Omental fat pad (tissue), 4 donors: ENCODE measurements around the gene TEX53. TPM values are rescaled to one million over a fixed set of nuclear protein-coding genes. Genes with fewer than 3 reads are reported as not detected.

Experiments used
- ATAC-seq: fragments of 150-250 bp; one replicate; pipeline ENCODE4 v1.9.1; 2016; ENCODE audit warnings: mild to moderate bottlenecking, moderate library complexity; ENCODE audit not compliant: low FRiP score
- DNase-seq: peaks from one replicate; pipeline ENCODE4 v3.0.0-alpha.2; 2019; ENCODE audit warnings: low spot score
- total RNA-seq, 4 donors: library from RNA; depleted of rRNA; stranded (reverse); fragments of >200 nt; gene quantifications; one replicate each; pipeline ENCODE4 v1.1.0, GENCODE V29; 2016
- TF ChIP-seq, protein P1 (sequence below), 3 donors: fragments of 450-650 bp; IDR thresholded peaks; one replicate each; pipeline ENCODE4 v1.5.1; 2016 to 2017; ENCODE audit warnings: antibody characterized with exemption in 3 of 3, mild to moderate bottlenecking in 3 of 3, moderate library complexity in 2 of 3

TEX53 gene
- total RNA-seq, 4 donors from 2014 or later: not detected

DNA sequence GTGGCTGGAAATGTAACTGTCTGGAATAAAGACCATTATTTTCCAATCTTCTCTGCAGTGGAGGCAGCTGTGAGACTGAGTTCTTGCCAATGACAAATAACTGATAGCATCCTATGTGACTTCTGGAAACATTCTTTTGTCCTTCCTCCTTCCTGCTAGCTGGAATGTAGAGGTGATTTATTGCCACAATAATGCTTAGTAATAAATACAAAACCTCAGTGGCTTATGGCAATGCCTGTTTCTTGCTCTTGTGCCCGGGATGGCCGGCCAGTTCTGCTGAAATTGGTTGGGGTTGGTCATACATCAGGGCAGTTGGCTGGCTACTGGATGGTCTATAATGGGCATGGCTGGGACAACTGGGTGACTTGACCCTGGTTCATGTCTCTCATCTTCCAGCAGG, 36.5 kb upstream of the TEX53 start:
- TF ChIP-seq, protein P1, sequence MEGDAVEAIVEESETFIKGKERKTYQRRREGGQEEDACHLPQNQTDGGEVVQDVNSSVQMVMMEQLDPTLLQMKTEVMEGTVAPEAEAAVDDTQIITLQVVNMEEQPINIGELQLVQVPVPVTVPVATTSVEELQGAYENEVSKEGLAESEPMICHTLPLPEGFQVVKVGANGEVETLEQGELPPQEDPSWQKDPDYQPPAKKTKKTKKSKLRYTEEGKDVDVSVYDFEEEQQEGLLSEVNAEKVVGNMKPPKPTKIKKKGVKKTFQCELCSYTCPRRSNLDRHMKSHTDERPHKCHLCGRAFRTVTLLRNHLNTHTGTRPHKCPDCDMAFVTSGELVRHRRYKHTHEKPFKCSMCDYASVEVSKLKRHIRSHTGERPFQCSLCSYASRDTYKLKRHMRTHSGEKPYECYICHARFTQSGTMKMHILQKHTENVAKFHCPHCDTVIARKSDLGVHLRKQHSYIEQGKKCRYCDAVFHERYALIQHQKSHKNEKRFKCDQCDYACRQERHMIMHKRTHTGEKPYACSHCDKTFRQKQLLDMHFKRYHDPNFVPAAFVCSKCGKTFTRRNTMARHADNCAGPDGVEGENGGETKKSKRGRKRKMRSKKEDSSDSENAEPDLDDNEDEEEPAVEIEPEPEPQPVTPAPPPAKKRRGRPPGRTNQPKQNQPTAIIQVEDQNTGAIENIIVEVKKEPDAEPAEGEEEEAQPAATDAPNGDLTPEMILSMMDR (IDR thresholded peaks at IDR 0.05): no peak
- ATAC-seq: no peak
- DNase-seq: no peak

DNA sequence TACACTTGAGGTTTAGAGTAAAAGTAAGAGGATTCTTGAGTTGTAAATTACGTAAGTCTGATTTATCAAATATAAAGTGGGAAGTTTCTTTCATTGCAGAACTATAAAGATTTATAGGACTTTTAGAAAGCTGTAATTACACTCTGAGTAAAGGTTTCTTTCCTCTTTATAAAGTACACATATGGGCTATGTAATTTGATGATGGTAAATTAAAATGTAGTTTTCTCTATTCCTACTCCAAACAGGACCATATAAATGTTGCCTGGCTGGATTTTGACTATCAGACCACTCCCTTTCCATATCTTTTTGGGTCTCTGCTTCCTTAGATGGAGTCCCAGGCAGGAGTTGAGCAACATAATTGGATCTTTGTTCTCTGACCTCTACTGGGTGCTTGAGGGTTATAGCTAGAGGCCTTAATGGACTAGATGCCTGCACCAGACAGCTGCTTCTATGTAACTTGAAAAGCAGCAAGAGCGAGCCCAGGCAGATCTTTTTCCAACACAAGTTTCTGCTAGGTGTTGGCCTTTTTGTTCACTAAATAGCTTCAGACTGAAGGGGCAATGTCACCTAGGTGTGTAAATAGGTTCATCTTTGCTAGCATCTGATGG, 35.7 kb upstream of the TEX53 start:
- TF ChIP-seq, protein P1 (IDR thresholded peaks at IDR 0.05): no peak
- DNase-seq (no peak), ATAC-seq (no peak)

DNA sequence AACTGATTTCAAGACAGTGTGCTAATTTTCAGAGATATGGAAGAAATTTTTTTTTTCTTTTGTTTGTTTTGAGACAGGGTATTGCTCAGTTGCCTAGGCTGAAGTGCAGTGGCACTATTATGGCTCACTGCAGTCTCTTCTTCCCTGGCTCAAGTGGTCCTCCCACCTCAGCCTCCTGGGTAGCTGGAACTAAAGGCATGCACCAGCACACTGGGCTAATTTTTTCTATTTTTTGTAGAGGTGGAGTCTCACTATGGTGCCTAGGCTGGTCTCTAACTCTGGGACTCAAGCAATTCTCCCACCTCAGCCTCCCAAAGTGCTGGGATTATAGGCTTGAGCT, 34.3 kb upstream of the TEX53 start:
- TF ChIP-seq, protein P1 (IDR thresholded peaks at IDR 0.05): no peak
- no peak for DNase-seq
- ATAC-seq: no peak

DNA sequence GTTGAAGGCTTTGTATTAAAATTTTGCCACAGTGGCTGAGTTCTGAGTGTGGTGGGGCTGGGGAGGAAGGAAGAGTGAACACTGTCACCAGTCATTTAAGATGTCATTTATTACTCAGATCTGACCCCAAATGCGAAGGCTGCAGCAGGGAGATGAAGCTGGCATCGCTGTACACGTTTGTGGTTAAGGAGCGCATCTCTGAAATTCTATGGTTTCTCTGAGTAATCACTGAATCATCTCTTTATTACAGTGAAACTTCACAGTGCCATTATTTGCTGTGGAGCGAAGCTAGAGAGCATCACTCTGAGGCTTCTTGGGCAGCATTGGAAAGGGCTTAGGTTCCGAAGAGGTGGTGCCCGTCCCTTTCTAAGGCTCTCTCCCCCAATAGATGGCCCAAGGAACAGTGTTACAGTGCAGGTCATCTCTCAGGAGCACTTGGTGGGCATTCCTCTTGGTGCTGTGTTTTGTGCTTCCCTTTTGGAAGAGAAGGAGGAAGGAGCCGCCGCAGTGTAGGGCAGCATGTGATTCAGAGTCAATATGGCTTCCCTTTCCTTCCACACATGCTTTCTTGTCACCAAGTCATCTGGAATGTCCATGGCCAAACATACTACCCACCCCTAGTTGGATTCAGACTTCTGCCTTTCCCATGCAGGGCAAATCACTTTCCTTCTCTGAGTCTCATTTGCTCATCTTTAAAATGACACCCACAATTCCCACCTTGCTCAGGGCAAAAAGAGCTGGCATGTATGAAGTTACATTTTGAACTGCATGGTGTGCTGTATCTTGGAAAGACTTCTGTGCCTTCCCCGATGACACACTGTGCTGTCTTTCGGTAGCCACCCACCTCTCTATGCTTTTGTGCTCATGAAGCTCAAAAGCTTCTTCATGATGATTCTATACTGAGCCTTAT, 33.7 kb upstream of the TEX53 start:
- DNase-seq (no peak), ATAC-seq (no peak)
- TF ChIP-seq, protein P1 (IDR thresholded peaks at IDR 0.05): no peak

DNA sequence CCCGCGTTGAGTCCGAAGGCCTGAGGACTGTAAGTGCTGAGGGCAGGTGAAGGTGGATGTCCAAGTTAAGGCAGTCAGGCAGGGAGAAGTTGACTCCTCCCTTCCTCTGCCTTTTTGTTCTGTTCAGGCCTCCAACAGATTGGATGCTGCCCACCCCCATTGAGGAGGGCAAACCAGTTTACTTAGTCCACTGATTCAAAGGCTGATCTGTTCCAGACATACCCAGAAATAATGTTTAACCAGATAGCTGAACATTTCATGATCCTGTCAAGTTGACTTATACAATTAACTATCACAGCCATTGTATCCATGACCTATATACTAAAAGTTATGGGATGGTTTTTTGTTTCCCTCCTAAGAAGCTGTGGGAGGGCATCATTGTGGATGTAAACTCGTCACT, 32.7 kb upstream of the TEX53 start:
- no peak for DNase-seq
- TF ChIP-seq, protein P1 (IDR thresholded peaks at IDR 0.05): no peak
- ATAC-seq: no peak

DNA sequence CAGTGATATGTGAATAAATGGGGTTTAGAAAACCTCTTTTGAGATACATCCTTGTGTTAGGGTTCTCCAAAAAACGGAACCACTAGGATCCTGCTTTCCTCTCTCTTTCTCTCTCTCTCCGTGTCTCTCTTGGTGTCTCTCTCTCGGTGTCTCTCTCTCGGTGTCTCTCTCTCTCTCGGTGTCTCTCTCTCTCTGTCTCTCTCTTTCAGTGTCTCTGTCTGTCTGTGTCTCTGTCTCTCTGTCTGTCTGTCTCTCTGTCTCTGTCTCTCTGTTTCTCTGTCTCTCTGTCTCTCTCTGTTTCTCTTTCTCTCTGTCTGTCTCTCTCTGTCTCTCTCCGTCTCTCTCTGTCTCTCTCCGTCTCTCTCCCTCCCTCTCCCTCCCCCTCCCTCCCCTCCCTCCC, 32.2 kb upstream of the TEX53 start:
- DNase-seq (no peak), ATAC-seq (no peak)
- TF ChIP-seq, protein P1 (IDR thresholded peaks at IDR 0.05): no peak
